HG03521 (cell line): Measurements from ENCODE around the gene HNRNPL.

Source experiments
- ATAC-seq: cut with Tn5 transposase; IDR thresholded peaks from one replicate; pipeline ENCODE4 v1.9.1; 2021; ENCODE audit warnings: mild to moderate bottlenecking, moderate library complexity; ENCODE audit not compliant: unreplicated experiment

Gene HNRNPL

GRCh38 chr19:38846097-38846496, 3.7 kb downstream of the HNRNPL start:
- no peak for ATAC-seq

- no peak for ATAC-seq
Observed at GRCh38 chr19:38845374-38846024, 4.3 kb downstream of the HNRNPL start.

- ATAC-seq: no peak
Observed at GRCh38 chr19:38844093-38844686, 5.6 kb downstream of the HNRNPL start.

- no peak for ATAC-seq
Observed at GRCh38 chr19:38843175-38843758, 6.5 kb downstream of the HNRNPL start.

- no peak for ATAC-seq
Observed at GRCh38 chr19:38842439-38843174, 7.2 kb downstream of the HNRNPL start.

- no peak for ATAC-seq
Observed at GRCh38 chr19:38841787-38842438, 7.9 kb downstream of the HNRNPL start.

- no peak for ATAC-seq
Observed at GRCh38 chr19:38841180-38841766, 8.5 kb downstream of the HNRNPL start.

GRCh38 chr19:38840583-38840968, 9.2 kb downstream of the HNRNPL start:
- ATAC-seq: no peak

- ATAC-seq: no peak
Observed at GRCh38 chr19:38839816-38840582, 9.8 kb downstream of the HNRNPL start.

GRCh38 chr19:38838986-38839761, 10.6 kb downstream of the HNRNPL start:
- ATAC-seq: no peak

GRCh38 chr19:38838208-38838985, 11.4 kb downstream of the HNRNPL start:
- no peak for ATAC-seq

GRCh38 chr19:38837656-38838121, 12.1 kb downstream of the HNRNPL start:
- no peak for ATAC-seq

GRCh38 chr19:38836983-38837626, 12.7 kb downstream of the HNRNPL start:
- no peak for ATAC-seq

- ATAC-seq: no peak
Observed at GRCh38 chr19:38836159-38836982, 13.4 kb downstream of the HNRNPL start.

- ATAC-seq: no peak
Observed at GRCh38 chr19:38834590-38834989, 15.2 kb downstream of the HNRNPL start.

- no peak for ATAC-seq
Observed at GRCh38 chr19:38834104-38834490, 15.7 kb downstream of the HNRNPL start.

- no peak for ATAC-seq
Observed at GRCh38 chr19:38833092-38833425, 16.7 kb downstream of the HNRNPL start.
